ENCODE measurements around the gene PDZD4.
"Not testable (repeated sequence)": the region's sequence is repeated elsewhere in the genome, so short reads cannot be mapped to it uniquely, and the experiment has no call there.

Gene PDZD4

DNA sequence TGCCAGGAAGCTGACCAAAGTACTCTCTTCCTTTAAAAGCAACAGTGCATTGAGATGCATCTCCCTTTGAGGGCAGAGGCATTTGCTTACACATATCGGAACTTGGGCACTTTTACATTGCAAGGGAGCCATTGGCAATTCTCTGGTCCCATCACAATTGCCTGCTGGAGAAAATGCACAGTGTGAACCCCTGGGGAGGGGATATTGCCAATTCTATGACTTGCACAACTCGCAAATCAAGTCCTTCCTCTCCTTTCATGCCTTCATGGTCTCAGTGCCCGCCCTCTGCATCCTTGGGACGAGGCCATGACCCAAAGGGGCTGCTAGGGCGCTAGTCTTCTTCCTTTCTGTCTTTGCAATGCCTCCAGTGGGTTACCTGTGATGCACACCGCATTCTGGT is 14.9 kb upstream of the PDZD4 start:
- no peak for DNase-seq (ENCODE audit: low read depth in 4 of 4, low spot score in 1 of 4)

DNA sequence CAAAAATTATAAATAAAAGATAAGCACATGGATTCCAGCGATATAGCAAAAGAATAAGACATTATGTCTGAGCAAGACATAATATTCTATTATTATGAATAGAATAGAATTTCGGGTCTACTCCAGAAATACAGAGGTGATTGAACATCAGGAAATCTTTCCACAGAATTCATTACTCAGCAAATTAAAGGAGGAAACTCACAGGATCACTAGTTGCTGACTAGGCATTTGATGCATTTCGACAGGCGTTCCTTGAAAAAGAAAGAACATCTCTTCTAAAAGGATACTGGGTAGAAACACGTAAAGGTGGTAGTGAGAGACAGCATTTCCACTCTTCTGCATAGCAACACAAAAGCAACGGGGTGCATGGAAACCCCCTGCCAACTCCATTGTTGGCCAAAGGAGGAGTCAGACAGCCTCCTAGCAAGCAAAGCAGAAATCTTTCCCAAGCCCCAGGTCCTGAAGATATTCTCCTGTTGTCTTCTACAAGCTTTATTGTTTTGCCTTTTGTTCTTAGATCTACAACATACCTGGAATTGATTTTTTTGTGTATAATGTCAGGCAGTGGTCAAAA is 14.3 kb upstream of the PDZD4 start:
- DNase-seq (ENCODE audit: low read depth in 4 of 4, low spot score in 1 of 4) = no peak

DNA sequence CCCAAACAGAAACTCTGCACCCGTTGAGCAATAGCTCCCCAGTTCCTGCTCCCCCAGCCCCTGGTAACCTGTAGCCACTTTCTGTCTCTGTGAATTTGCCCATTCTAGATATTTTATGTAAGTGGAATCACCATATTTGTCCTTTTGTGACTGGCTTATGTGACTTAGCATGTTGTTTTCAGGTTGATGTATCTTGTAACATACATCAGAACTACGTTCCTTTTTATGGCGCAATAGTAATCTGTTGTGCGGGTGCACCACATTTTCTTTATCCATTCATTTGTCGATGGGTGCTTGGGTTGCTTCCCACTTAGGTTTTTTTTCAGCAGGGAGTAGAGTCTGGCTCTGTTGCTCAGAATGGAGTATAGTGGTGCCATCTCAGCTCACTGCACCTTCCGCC is 6.6 kb upstream of the PDZD4 start:
- DNase-seq (ENCODE audit: low read depth in 4 of 4, low spot score in 1 of 4) = no peak

DNA sequence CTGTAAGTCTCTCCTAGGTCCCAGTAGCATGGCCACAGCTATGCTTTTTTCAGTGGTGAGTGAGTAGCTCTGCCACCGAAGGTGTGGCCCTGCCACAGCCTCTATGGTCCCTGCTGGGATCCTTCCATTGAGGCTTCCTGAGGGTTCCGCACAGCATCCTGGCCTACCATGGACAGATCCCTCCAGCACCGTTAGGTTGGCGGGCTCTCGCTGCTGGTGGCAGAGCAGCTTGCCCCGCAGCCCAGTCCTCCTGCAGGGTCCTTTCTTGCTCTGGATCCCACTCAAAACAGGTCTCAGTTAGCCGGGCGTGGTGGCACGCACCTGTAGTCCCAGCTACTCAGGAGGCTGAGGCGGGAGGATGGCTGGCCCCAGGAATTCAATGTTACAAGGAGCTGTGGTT is 2.4 kb upstream of the PDZD4 start:
- no peak for DNase-seq (ENCODE audit: low read depth in 4 of 4, low spot score in 1 of 4)

DNA sequence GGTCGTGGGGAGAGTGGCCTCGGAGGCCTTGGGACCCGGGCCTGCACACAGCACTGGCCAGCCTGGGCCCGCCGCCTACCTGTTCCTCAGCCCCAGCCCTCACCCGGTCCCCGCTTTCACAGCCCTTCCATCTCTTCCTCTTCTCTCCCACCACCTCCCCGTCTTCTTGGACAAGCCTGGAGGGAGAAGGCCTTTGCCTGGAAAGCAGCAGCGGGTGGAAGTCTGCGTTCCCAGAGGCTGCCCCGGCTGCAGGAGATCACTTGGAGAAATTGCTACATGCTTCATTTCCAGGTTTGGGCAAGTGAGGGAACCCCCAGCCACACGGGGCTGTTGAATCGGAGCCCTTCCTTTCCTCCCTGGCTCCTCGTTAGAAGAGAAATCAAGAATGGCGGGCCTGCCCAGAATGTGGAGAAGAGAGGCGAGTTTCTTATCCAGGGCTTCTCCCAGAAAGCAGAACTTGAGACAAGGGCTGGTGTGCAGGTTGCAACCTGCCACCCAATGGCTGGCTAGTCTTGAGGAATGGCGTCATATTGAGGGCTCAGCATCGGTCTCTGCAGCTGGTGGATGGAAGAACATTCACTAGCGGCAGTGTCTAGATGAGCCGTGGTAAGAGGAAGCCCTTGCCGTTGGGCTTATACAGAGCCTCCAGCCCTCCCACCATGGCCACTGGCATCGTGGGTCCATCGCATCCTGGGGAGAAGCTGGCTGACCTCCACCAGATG is 1.2 kb upstream of the PDZD4 start:
- DNase-seq (ENCODE audit: low read depth in 4 of 4, low spot score in 1 of 4) = no peak

DNA sequence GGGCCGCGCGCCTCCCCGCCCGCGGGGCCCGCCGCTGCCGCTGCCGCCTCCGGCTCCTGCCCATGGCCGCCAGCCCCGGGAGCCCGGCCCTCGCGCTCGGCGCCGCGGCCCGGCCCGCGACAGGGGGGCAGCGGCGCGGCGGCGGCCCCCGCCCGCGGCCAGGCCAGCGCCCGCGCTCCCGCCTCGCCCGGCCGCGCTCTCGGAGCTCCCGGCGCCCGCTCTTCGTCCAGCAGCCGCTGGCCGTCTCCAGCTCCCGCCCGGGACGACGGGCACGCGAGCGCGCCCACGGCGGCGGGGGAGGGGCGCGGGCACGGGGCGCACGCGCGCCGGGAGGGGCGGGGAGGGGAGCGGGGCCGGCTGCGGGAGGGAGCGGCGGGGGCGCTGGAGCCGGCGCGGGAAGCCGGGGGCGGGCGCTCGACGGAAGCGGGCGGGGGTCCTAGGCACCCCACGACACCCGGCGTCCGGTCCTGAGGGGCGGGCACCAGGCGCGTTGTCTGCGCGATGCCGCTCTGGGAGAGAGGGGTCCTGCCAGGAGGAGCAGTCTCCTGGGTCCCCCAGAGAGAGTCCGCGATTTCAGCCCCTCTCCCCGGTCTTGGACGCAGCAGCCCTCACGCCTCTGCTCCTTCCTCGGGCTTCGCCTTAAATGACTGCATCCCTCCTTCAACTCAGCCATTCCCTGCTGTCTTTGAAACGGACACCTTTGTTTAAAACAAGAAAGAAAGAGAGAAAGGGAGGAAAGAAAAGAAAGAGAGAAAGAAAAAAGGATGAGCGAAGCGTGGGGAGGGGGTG is 490 bp upstream of the PDZD4 start:
- DNase-seq (ENCODE audit: low read depth in 4 of 4, low spot score in 1 of 4) = no peak

DNA sequence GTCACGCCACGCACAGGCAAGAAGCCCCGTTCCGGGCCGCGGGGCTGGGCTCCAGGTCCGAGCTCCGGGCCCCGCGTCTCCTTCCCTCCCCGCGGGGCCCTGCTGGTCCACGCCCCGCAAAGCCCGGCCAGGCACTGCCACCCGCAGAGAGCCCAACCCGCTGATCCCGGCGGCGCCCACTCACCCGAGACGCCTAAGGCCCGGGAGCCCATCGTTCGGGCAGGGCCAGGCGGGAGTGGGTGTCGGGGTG is 870 bp downstream of the PDZD4 start:
- no peak for DNase-seq (ENCODE audit: low read depth in 4 of 4, low spot score in 1 of 4)

DNA sequence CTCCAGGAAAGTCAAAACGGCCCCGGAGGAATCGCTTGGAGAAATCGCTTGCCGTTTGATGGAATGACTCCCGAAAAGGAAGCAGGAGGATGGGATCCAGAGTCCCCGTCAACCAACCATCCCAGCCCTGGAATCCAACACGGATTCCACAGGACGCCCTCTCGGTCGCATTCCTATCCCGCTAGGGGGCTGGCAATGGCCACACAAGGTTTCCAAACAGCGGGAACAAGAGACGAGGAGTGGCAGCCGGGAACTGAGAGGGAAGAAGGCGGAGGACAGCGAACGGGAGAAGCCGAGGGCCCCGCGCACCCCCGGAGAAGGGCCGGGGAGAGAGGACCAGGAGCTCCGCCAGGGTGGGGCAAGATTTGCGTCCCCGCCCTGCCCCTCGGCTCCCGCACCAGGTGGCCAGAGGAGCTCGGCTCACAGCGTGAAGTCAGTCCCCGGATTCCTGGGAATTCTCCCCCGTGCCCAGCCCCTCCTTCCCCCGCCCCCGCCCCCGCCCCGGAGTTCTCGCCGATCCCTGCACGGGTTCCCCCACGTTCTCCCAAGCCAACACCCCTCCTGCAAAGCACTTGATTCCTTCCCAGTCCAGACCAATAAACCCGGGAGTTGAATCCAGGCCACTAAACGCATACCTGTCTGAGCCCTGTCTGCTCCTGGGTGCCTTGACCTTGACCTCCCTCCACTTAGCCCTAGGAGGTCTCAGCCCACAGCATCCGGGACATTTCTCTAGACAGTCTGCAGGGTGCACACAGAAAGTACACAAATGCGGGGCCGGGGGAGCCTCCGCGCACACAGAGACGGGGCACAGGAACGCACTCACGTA is 1.4 kb downstream of the PDZD4 start:
- DNase-seq (ENCODE audit: low read depth in 4 of 4, low spot score in 1 of 4) = no peak

DNA sequence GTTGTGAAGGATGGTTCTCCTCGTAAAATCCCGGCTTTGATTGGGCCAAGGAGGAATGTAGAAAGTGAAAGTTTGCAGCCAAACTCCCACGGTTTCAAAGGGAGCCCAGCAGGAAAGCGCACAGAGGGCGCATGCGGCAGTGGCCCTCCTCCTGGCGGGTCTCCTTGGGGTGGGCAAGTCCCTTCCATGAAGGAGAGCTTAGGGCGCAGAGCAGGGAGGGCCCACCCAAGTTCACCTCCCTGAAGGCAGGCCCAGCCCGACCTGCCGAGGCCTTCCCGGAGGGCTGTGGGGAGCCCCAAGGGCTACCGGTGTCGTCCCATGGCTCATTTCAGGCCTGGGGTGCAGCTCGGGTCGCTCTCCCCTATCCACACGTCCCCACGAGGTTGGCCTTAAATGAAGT is 2.0 kb downstream of the PDZD4 start:
- no peak for DNase-seq (ENCODE audit: low read depth in 4 of 4, low spot score in 1 of 4)

DNA sequence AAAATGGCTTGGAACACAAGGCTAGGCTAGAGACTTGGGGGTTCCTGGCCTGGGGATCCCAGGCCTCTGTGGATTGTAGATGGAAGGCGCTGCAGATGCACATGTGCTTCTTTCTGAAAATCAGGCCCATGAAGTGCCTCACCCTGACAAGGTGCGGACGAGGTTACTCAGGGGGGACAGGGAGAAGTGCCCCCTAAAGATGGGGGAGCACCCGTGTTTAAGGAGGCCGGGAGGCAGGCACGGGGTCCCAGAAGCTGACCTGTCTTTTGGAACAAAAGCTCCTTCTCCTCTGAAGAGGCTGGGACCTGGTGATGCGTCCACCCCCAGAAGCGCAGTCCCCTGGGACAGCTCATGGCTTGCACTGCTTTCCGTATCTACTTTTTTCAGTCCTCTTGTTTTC is 2.4 kb downstream of the PDZD4 start:
- DNase-seq (ENCODE audit: low read depth in 4 of 4, low spot score in 1 of 4) = no peak

DNA sequence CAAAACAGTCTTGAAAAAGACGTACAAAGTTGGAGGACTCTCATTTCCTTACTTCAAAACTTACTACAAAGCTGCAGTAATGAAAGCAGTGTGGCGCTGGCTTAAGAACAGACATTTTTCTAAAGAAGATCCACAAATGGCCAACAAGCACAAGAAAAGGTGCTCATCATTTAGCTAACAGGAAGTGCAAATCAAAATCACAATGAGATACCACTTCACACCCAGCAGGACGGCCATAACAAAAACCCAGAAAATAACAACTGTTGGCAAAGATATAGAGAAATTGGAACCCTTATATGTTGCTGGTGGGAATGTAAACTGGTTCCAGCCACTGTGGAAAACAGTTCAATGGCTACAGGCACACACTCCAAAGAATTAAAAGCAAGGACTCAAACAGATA is 3.3 kb downstream of the PDZD4 start:
- DNase-seq (ENCODE audit: low read depth in 4 of 4, low spot score in 1 of 4) = no peak

DNA sequence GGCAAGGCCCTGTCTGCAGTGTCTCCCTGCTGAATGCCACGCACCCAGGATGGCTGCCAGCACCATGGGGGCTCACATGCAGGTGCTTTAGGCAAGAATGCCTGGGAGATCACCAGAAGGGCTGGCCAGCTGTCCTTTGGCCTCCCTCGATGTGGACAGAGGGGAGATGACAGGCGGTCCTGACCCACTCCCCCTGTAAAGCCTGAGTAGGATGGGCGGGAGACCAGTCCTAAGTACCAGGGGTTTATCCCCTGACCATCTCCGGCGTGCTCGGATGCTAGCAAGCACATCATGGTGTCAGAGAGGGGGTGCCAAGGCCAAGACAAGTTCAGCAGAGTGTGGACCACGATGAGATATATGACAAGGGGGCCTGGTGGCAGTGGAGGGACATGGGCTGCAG is 5.3 kb downstream of the PDZD4 start:
- no peak for DNase-seq (ENCODE audit: low read depth in 4 of 4, low spot score in 1 of 4)

DNA sequence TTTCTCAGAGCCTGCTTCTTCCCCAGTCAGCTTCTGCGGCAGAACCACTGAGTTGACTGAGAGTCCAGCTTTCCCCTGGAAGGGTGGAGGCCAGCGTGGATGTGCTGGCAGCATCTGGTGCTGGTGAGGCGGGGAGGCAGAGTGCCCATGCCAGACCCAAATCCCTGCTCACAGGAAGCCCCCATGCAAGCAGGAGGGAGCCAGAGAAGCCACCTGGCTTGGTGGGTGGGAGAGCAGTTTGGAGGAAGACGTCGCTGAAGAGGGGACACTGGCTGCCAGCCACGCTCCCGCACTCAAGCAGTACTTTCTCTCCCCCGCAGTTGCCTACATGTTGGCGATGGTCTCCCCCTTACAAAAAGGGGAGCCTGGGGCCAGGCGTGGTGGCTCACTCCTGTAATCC is 6.0 kb downstream of the PDZD4 start:
- no peak for DNase-seq (ENCODE audit: low read depth in 4 of 4, low spot score in 1 of 4)

DNA sequence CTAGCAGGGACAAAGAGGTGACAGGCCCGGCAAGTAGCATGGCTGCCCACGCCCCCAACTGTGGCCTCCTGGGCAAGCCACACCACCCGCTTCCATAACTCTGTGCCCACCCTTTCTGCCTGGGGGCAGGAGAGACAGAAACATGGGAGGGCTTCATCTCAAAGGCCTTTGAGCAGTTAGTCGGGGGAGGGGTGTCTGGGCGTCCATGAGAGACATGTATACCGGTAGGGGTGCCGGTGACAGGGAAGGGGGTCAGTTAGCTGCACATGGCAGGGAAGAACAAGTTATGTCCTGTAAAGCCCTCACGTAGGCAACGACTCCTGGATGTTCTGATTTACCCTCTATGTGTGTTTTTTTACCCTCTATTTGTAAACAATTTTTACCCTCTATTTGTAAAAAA is 9.3 kb downstream of the PDZD4 start:
- DNase-seq (ENCODE audit: low read depth in 4 of 4, low spot score in 1 of 4) = no peak

DNA sequence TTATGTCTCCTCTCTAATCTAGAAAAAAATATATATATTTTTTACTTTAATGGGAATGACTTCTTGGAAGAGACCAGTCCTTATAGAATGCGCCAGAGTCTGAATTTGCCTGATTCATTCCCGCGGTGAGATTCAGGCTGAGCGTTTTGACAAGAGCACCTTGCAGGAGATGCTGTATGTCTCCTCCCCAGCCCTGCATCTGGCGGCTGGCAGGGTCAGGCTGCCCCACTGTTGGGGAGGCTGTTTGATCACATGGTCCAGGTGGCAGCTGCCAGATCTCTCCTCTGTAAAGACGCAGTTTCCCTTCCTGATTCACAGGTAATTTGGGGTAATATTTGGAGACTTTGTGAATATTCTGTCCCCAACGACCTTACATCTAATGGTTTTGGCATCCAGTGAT is 9.7 kb downstream of the PDZD4 start:
- no peak for DNase-seq (ENCODE audit: low read depth in 4 of 4, low spot score in 1 of 4)

DNA sequence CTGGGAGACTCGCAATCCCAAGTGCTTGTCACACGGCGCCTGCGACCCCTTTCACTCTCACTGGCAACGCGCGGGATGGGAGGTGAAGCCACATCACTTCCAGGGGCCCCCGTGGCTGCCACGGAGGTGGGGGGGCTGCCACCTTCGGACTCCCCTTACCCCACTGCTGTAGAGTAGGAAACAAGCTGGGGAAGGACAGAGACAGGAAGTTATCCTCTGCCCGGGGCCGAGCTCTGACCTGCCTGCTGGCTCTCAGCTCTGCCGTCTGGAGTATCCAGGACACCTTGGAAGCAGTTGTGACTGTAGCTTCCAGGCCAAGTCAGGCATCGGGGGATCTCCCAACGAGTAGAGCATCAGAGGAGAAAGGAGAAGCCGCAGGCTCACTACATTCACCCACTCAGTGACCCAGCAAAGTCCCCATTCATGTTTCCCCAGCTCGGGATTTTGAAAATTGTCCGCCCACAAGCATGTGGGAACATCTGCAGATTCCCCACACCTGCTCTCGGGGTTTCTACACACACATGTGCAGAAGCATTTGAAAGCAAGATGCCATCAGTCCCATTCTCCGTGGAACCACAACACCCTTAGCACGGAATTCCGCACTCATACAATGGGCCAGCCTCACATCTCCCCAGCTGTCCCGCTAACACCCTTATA is 10.8 kb downstream of the PDZD4 start:
- DNase-seq (ENCODE audit: low read depth in 4 of 4, low spot score in 1 of 4) = no peak

DNA sequence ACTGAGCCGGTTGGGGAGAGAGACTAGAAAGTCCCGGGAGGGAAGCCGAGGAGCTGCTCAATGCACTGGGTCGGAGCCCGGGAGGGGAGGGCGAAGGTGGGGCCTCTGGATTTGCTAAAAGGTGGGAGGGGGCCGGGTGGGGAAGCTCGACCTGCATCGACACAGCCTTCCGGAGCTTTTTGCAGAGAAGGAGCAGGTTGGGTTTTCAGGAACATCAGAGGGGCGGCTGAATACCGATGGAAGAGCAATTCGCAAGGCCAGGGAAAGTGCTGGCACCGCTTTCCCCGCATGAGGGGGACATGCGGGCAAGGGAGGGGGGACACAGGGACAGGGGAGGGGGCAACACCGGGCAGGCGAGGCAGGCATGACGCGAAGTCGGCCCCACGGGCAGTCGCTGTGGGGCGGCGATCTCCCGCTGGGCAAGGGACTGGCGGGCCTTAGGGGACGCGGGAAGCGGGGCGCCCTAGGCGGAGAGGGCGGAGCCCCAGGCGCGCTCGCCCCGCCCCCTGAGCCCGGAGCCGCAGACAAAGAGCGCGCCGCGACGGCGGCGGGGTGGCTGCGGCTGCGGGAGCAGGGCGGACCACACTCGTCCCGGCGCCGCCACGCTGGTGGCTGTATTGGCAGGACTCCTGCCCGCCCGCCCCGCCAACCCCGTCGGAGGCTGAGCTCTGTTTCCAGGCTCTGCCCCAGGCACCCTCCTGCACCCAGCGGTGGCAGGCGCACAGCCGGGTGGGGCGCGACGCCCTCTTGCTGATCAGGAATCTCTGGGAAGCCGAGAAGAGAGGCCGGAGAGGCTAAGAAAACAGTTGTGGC is 11.6 kb downstream of the PDZD4 start:
- DNase-seq (ENCODE audit: low read depth in 4 of 4, low spot score in 1 of 4) = peak in 2 of 4 experiments; percentile 33 to 50

DNA sequence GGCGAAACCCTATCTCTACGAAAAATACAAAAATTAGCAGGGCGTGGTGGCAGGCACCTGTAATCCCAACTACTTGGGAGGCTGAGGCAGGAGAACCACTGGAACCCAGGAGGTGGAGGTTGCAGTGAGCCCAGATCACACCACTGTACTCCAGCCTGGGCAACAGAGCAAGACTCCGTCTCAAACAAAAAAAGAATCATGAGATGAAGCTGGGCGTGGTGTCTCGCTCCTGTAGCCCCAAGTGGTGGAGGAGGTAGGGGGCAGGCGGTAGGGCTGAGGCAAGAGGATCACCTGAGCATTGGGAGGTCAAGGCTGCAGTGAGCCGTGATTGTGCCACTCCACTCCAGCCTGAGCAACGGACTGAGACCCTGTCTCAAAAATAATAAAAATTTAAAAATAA is 12.3 kb downstream of the PDZD4 start:
- DNase-seq (ENCODE audit: low read depth in 4 of 4, low spot score in 1 of 4) = not testable (repeated sequence)

DNA sequence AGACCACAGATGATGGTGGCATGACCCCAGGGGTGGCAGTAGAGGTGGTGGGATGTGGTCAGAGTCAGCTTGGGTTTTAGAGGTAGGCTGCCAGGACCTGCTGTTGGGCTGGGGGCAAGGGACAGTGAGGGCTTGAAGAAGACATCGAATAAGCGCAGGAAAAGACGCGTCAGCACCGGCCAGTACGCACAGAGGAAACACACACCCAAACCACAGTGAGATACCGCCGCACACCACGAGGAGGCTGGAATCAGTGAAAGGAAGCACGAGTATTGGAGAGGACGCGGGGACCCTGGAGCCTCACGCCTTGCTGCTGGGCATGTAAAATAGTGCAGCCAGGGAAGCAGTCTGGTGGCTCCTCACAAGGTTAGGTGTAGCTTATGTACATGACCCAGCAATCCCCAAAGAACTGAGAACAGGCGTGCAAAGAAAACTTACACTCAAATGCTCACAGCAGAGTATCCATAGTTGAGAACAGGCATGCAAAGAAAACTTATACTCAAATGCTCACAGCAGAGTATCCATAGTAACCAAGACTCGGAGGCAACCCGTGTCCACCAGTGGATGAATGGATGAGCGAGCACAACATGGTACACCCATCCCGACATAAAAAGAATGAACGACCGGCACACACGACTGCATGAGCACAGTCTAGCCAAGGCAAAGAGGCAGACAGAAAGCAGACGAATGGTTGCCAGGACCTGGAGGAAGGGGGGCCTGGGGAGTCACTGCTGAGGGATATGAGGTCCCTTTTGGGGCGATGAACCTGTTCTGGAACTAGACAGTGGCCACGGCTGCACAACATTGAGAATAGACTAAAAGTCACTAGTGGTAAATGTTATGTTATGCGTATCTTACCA is 13.3 kb downstream of the PDZD4 start:
- no peak for DNase-seq (ENCODE audit: low read depth in 4 of 4, low spot score in 1 of 4)

Data from stimulated activated CD4-positive, alpha-beta T cell treated with anti-CD3 and anti-CD28 coated beads, Interleukin-1b, Interleukin-23, amount 100 ng/mL, for 24 hours (primary cell).